SIG-M5 treated with dmso at 0.1 percent for 504 hours (cell line): ENCODE results near the gene CLCA2.
"Not testable (repeated sequence)": the region's sequence is repeated elsewhere in the genome, so short reads cannot be mapped to it uniquely, and the experiment has no call there.

ENCODE experiments used
- DNase-seq: peaks from one replicate; lab custom pipeline; 2025; ENCODE audit not compliant: unreplicated experiment; lab: John Stamatoyannopoulos, UW

CLCA2 gene

DNA sequence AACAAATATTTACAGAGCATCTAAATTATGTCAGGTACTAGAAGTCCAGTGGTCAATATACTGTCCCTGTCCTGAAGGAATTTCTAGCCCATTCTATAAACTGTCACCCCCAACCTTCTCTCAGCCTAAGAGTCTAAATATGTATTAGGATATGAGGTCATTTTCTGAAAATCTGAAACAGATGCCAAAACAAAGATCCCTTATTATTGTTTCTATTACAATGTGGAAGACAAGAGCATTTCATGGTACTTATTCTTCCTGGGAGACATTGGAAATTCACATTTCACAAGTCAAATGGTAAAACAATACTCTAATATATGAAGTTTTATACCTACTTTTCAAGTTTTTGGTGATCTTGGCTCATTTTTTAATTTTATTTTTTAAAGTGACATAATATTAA is 47.3 kb downstream of the CLCA2 start:
- DNase-seq: no peak

DNA sequence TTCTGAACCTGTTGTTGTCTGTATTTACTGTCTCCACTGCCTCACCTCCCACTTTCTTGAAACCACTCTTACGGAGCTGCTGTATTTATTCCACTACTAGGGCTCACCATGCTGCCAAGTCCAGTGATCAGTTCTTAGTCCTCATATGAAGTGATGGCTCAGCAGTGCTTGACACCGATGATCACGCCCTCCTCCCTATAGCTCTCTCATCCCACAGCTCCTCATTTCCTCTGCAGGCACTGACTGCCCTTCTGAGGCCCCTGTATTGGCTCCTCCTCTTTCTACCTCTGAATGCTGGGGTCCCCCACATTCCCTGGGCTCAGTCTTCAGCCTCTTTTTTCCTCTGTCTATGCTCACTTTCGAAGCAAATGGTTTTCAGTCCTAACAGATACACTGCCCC is 48.2 kb downstream of the CLCA2 start:
- no peak for DNase-seq

- DNase-seq: no peak
These were observed 48.8 kb downstream of the CLCA2 start for GRCh38 chr1:86472767-86473166.

- no peak for DNase-seq
These were observed 53.3 kb downstream of the CLCA2 start for GRCh38 chr1:86477256-86477655.

- DNase-seq: no peak
These were observed 53.7 kb downstream of the CLCA2 start for GRCh38 chr1:86477682-86478081.

DNA sequence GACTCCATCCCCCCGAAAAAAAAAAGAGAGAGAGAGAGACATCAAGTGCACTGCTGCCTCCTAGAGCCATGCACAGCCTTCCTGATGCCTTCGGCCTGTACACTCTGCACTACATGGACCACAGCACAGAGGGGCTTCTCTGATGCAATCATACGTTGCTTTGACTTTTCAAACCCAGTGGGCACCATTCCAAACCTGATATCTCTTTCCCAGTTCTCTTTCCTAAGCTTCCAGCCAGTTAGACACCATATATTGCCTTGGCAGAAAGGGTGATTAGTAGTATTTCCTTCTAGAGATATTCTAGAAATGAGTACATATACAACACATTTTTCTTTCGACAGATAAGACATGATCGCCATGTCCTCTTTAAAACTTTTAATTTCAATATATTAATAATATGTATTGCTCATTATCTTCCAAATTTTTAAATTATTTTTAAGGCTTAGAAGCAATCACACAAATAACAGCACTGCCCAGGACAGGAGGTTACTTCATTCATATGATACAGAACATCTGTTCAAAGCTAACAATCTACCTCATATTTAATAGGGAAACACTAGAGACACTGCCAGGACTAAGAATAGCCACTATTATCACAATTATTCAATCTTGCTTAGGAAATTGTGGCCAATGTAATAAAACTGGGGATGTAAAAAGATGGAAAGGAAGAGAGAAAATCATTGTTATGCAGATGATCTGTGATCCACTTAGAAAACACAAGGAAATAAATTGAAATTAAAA is 54.6 kb downstream of the CLCA2 start:
- DNase-seq: no peak

GRCh38 chr1:86481966-86482365 is 58.0 kb downstream of the CLCA2 start:
- DNase-seq: no peak

DNA sequence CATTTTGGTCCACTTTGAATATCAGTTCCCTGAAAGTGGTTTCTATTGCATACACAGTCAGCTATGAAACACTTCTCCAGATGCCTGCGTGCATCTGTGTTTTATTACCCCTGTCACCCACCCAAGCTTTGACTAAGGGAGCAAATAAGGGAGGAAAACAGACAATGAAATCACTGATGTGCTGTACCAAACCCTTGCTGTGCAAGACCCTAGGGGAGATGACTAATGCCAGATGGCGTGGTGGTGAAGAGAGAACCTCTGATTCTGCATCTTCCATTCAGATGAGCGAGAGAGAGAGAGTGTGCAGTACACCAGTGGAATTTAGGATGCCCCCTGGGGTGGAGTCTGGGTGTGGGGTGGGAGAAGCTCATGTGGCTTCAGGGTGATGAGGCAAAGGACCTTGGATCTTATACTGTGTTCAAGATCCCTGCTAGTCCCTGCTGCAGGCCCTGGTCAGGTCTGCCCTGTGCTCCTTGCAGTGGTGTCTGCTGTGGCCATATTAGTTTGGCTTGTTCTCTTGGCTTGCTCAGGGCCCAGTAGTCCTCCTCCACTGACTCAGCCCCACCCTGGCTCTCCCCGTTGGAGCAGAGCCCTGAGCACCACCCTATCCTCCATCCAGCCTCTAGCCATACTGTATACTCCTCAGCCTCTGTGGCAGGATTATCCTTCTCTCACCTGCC is 63.3 kb downstream of the CLCA2 start:
- DNase-seq: no peak

DNA sequence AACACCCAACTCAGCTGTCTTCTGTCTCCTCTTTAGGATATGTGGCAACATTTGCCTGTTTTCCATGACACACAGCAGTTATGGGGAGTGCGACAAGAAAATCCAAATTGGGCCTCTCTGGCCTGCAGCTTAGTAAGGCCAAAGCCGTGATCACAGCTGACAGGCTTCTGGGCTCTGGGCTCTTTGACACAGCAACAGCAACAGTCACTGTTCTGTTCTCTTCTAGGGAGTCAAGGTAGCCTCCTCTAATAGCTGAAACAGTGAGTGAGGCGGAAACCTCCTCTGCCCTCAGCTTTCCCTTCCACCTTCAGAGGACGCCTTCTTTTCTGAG is 63.8 kb downstream of the CLCA2 start:
- DNase-seq: no peak

DNA sequence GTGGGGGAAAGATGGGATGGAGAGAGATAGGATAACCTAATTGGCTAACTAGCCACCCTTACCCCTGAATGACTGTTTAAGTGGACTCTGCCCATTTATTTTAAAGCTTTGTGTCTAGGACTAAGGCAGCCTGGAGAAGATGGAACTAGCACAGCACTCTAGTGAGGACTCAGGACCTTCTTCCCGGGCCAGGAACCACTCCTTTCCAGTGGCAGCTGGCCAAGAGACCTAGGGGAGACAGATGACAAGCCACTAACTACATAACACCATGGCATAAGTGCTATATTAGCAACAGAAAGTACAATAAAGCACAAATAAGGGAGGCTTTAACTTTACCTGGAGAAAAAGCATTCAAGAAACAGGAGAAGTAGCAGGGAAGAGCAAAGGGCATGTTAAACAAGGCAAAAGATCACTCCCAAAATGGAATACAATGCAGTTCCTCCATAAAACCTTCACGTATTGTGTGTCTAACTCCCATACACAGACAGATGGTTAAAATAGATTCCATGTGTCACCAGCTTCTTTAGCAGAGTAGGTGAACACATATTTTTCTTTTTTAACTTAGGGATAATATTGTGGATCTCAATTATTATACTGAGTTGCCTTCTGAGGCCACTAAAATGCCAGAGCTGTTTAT is 65.4 kb downstream of the CLCA2 start:
- no peak for DNase-seq

- DNase-seq: no peak
These were observed 67.4 kb downstream of the CLCA2 start for GRCh38 chr1:86491171-86491950.

DNA sequence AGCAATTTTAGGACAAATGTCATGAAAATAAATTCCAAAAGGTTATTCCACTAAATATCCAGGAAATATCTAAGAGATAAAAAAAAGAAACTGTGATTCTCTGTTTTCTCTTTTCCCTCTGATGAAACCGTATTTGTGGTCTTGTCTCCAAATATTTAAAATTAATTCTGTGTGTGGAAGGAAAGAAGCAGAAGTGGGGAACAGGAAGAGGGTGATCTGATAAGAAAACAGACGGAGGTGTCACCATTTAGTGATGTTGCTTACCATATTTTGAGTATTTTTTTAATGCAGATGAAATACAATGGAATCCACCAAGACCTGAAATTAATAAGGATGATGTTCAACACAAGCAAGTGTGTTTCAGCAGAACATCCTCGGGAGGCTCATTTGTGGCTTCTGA is 74.3 kb downstream of the CLCA2 start:
- no peak for DNase-seq

DNA sequence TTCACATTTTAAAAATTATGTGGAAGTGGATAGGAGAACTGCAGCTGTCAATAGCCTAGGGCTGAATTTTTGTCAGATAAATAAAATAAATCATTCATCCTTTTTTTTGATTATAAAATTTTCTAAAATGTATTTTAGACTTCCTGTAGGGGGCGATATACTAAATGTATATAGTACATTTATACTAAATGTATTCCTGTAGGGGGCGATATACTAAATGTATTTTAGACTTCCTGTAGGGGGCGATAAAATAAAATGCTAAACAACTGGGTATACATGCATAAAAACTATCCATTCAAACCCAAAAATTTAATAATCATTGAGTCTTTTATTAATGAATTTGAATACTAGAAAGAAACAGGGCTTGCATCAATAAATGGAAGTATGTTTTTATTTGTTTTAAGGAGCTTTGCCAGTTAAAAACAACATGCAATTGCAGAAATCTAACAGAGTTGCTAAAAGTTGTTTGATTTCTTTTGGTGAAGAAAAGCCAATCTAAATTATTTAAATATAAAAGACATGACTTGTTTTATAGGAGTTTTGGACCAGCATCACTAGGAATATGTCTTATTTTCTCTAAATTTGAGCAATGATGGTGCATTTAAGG is 76.1 kb downstream of the CLCA2 start:
- DNase-seq: peak; percentile 77

GRCh38 chr1:86500714-86501113 is 76.7 kb downstream of the CLCA2 start:
- DNase-seq: no peak

DNA sequence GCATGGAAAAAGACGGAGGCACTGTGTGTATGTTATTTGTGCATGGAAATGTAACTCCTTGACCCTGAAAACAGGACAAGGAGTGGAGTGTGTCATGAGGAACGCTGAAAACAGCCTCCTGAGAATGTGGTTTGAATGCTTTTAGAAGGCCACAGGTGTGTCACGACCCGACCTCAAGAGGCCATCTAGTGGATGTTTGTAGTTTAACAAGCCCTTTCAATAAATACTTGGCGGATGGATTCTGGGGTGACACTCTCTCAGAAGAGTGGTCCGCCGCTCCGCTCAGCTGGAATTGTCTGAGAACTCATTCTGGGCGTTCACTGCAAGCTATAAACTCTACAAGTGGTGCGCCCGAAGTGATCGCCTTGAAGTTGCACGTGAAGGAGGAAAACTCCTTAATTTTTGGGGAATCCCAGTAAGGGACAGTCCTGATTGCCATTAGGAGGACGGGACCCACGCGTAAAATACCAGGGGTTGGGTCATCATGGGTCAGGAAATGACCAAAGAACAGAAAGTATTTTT is 78.2 kb downstream of the CLCA2 start:
- not testable (repeated sequence) for DNase-seq

GRCh38 chr1:86502721-86503405 is 78.9 kb downstream of the CLCA2 start:
- no peak for DNase-seq

GRCh38 chr1:86503406-86504136 is 79.6 kb downstream of the CLCA2 start:
- no peak for DNase-seq

GRCh38 chr1:86504137-86504479 is 80.1 kb downstream of the CLCA2 start:
- no peak for DNase-seq

DNA sequence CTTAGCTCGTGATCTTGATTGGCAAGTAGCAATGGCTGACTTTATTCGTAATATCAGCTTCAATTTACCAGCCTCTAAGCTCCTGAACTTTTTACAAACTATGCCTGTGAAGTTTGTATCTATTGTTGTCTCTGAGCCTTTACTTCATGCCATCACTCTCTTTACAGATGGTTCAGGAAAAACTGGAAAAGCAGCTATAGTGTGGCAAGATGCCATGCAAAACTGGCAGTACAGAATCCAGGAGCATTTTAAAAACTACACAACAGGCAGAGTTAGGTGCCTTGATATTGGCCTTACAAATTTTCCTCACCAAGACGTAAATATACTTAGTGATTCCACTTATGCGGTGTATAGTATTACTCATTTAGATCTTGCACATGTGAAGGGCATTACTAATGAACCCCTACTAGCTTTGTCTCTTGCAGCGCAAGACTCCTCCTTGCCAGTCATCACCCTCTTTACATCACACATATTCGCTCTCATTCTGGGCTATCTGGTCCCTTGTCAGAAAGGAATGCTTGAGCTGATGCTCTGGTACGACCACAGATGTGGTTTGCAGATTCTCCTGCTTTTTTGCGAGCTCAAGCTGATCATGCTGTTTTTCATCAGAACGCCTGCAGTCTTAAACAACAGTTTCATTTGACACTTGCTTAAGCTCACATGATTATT is 81.1 kb downstream of the CLCA2 start:
- DNase-seq: no peak
